ENCODE data around the gene OR5D13.

The OR5D13 gene, protein sequence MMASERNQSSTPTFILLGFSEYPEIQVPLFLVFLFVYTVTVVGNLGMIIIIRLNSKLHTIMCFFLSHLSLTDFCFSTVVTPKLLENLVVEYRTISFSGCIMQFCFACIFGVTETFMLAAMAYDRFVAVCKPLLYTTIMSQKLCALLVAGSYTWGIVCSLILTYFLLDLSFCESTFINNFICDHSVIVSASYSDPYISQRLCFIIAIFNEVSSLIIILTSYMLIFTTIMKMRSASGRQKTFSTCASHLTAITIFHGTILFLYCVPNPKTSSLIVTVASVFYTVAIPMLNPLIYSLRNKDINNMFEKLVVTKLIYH

DNA sequence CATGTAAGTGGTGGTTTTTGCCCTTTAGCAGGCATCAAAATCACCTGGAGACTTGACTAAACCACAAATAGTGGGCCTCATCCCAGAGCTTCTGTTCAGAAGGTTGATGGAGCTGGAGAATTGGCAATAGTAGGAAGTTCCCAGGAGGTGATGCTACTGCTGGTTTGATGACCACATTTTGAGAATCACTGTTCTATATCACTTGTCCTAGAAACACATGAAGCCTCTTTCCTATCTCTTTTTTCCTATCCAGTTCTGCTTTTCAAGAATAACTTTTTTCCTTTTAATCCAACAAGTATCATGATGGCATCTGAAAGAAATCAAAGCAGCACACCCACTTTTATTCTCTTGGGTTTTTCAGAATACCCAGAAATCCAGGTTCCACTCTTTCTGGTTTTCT lies at the start of gene OR5D13:
Gene OR5D13, plus strand, starts transcription at position 301 of the 400 bp plus-strand sequence. Its CDS starts 0 bp downstream, at position 301.
- TF ChIP-seq YY1 (IDR thresholded peaks at IDR 0.05; ENCODE audit: low read depth) (no peak), CEBPB (IDR thresholded peaks at IDR 0.05) (no peak), TEAD4 (IDR thresholded peaks at IDR 0.05) (no peak), RAD21 (IDR thresholded peaks at IDR 0.05; ENCODE audit: low read depth) (no peak), CREB1 (IDR thresholded peaks at IDR 0.05; ENCODE audit: low read depth) (no peak), EP300 (IDR thresholded peaks at IDR 0.05; ENCODE audit: borderline replicate concordance) (no peak), NFIC (IDR thresholded peaks at IDR 0.05) (no peak), FOXM1 (IDR thresholded peaks at IDR 0.05; ENCODE audit: borderline replicate concordance, low read depth) (no peak), TCF12 (IDR thresholded peaks at IDR 0.05; ENCODE audit: low read depth) (no peak)
- TF ChIP-seq, protein P1, sequence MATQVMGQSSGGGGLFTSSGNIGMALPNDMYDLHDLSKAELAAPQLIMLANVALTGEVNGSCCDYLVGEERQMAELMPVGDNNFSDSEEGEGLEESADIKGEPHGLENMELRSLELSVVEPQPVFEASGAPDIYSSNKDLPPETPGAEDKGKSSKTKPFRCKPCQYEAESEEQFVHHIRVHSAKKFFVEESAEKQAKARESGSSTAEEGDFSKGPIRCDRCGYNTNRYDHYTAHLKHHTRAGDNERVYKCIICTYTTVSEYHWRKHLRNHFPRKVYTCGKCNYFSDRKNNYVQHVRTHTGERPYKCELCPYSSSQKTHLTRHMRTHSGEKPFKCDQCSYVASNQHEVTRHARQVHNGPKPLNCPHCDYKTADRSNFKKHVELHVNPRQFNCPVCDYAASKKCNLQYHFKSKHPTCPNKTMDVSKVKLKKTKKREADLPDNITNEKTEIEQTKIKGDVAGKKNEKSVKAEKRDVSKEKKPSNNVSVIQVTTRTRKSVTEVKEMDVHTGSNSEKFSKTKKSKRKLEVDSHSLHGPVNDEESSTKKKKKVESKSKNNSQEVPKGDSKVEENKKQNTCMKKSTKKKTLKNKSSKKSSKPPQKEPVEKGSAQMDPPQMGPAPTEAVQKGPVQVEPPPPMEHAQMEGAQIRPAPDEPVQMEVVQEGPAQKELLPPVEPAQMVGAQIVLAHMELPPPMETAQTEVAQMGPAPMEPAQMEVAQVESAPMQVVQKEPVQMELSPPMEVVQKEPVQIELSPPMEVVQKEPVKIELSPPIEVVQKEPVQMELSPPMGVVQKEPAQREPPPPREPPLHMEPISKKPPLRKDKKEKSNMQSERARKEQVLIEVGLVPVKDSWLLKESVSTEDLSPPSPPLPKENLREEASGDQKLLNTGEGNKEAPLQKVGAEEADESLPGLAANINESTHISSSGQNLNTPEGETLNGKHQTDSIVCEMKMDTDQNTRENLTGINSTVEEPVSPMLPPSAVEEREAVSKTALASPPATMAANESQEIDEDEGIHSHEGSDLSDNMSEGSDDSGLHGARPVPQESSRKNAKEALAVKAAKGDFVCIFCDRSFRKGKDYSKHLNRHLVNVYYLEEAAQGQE (IDR thresholded peaks at IDR 0.05; ENCODE audit: low read depth) = no peak

DNA sequence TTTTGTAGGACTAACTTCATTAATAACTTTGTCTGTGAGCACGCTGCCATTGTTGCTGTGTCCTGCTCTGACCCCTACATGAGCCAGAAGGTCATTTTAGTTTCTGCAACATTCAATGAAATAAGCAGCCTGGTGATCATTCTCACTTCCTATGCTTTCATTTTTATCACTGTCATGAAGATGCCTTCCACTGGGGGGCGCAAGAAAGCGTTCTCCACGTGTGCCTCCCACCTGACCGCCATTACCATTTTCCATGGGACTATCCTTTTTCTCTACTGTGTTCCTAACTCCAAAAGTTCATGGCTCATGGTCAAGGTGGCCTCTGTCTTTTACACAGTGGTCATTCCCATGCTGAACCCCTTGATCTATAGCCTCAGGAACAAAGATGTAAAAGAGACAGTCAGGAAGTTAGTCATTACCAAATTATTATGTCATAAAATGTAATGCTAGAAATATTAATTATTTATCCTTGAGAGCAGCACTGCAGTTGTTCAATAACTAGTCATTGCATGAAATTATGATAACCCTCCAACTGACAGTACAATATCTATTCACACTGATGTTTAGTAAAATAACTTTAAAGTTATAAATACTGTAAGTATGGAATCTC lies 46.4 kb upstream of the OR5D13 start:
- TF ChIP-seq, protein P2, sequence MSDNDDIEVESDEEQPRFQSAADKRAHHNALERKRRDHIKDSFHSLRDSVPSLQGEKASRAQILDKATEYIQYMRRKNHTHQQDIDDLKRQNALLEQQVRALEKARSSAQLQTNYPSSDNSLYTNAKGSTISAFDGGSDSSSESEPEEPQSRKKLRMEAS (IDR thresholded peaks at IDR 0.05) = no peak
- TF ChIP-seq YY1 (IDR thresholded peaks at IDR 0.05; ENCODE audit: low read depth) (no peak), TEAD4 (IDR thresholded peaks at IDR 0.05) (peak; percentile 50), ZBTB7A (IDR thresholded peaks at IDR 0.05; ENCODE audit: low read depth) (no peak), NFIC (IDR thresholded peaks at IDR 0.05) (no peak), FOXM1 (IDR thresholded peaks at IDR 0.05; ENCODE audit: borderline replicate concordance, low read depth) (no peak)
- TF ChIP-seq, protein P1 (IDR thresholded peaks at IDR 0.05; ENCODE audit: low read depth) = no peak

DNA sequence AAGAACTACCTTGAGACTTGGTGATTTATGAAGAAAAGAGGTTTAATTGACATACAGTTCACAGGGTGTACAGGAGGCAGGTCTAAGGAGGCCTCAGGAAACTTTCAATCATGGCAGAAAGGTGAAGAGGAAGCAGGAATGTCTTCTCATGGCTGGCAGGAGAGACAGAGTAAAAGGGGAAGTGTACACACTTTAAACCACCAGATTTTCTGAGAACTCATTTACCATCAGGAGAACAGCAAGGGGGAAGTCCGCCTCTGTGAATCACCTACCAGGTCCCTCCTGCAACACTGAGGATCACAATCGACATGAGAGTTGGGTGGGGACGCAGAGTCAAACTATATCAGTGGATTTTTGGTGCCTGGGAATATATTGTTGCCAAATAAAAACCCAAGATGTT lies 40.3 kb upstream of the OR5D13 start:
- TF ChIP-seq CREB1 (IDR thresholded peaks at IDR 0.05; ENCODE audit: low read depth) (no peak), NFIC (IDR thresholded peaks at IDR 0.05) (no peak), TCF12 (IDR thresholded peaks at IDR 0.05; ENCODE audit: low read depth) (no peak), ZBTB7A (IDR thresholded peaks at IDR 0.05; ENCODE audit: low read depth) (no peak), FOXM1 (IDR thresholded peaks at IDR 0.05; ENCODE audit: borderline replicate concordance, low read depth) (no peak), EGR1 (IDR thresholded peaks at IDR 0.05) (no peak), RAD21 (IDR thresholded peaks at IDR 0.05; ENCODE audit: low read depth) (no peak), CEBPB (IDR thresholded peaks at IDR 0.05) (no peak), TAF1 (IDR thresholded peaks at IDR 0.05; ENCODE audit: low read depth) (no peak), YY1 (IDR thresholded peaks at IDR 0.05; ENCODE audit: low read depth) (no peak)
- TF ChIP-seq, protein P1 (IDR thresholded peaks at IDR 0.05; ENCODE audit: low read depth) = no peak

DNA sequence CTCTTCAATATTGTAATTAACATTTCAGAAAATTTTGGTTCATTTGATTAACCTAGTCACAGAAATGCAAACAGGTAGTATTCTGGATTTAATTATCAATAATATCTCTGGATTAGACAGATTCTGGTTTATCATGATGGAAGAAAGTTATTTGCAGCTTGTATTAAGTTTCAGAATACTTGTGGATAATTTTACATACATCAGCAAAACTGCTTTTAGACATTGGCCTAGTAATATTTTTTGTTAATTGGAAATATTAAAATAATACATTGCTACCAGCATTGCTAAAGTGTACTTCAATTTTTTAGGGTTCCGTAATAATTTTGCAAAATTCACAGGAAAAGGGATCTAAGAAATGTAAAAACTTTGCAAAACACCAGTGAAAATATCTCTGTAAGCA lies 18.4 kb downstream of the OR5D13 start:
- TF ChIP-seq RAD21 (IDR thresholded peaks at IDR 0.05; ENCODE audit: low read depth) (no peak), FOXM1 (IDR thresholded peaks at IDR 0.05; ENCODE audit: borderline replicate concordance, low read depth) (no peak), NFIC (IDR thresholded peaks at IDR 0.05) (no peak), CEBPB (IDR thresholded peaks at IDR 0.05) (no peak), EGR1 (IDR thresholded peaks at IDR 0.05) (no peak), TCF12 (IDR thresholded peaks at IDR 0.05; ENCODE audit: low read depth) (no peak)
- TF ChIP-seq, protein P2 (IDR thresholded peaks at IDR 0.05) = no peak

DNA sequence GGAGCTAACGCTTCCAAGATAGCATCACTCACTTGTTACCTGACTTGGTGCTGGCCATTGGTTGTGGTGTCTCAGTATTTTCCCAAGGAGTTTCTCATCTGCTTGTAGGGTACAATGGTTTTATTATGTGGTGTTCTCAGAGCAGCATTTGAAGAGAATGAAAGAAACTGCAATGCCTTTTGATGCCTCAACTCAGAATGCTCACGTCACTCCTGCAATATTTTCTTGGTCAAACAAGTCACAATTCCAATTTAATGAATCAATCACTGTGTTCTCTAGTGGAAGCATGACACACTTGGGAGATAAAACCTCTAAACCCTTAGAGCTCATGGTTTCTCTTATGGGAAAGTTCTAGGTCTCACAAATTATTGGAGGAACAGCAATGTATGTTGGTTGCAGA lies 20.1 kb downstream of the OR5D13 start:
- TF ChIP-seq, protein P3, sequence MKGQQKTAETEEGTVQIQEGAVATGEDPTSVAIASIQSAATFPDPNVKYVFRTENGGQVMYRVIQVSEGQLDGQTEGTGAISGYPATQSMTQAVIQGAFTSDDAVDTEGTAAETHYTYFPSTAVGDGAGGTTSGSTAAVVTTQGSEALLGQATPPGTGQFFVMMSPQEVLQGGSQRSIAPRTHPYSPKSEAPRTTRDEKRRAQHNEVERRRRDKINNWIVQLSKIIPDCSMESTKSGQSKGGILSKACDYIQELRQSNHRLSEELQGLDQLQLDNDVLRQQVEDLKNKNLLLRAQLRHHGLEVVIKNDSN (IDR thresholded peaks at IDR 0.05) = no peak
- TF ChIP-seq YY1 (IDR thresholded peaks at IDR 0.05; ENCODE audit: low read depth) (no peak), CEBPB (IDR thresholded peaks at IDR 0.05) (no peak), CREB1 (IDR thresholded peaks at IDR 0.05; ENCODE audit: low read depth) (no peak), TAF1 (IDR thresholded peaks at IDR 0.05; ENCODE audit: low read depth) (no peak), ZBTB7A (IDR thresholded peaks at IDR 0.05; ENCODE audit: low read depth) (no peak)
- TF ChIP-seq, protein P1 (IDR thresholded peaks at IDR 0.05; ENCODE audit: low read depth) = no peak
